Neural cell (in vitro differentiated cells): ENCODE results near the gene MACROD1.

Experiments used
- EP300 ChIP-seq: fragments of 450-650 bp; conservative IDR thresholded peaks from 2 replicates; pipeline ENCODE4 v1.6.1; 2014; ENCODE audit warnings: antibody characterized with exemption, mild to moderate bottlenecking, moderate library complexity; ENCODE audit not compliant: poor library complexity, severe bottlenecking
- EZH2 ChIP-seq: fragments of 200-600, 300-800 bp; shearing (Covaris generic), sonication (generic); IDR thresholded peaks from 2 replicates; pipeline ENCODE4 v1.6.1; 2014; ENCODE audit warnings: antibody characterized with exemption, low read length, borderline replicate concordance, mild to moderate bottlenecking; ENCODE audit not compliant: insufficient read depth, poor library complexity, severe bottlenecking
- MXI1 ChIP-seq: fragments of 450-650 bp; conservative IDR thresholded peaks from 2 replicates; pipeline ENCODE4 v1.6.1; 2014; ENCODE audit warnings: antibody characterized with exemption, mild to moderate bottlenecking; ENCODE audit not compliant: poor library complexity, severe bottlenecking
- POLR2AphosphoS5 ChIP-seq: IDR thresholded peaks from 2 replicates; pipeline ENCODE4 v1.6.1; 2012
- RAD21 ChIP-seq: fragments of 450-650 bp; conservative IDR thresholded peaks from 2 replicates; pipeline ENCODE4 v1.6.1; 2014; ENCODE audit warnings: antibody characterized with exemption, mild to moderate bottlenecking, moderate library complexity
- SMC3 ChIP-seq: fragments of 450-650 bp; conservative IDR thresholded peaks from 2 replicates; pipeline ENCODE4 v1.6.1; 2014; ENCODE audit warnings: antibody characterized with exemption, mild to moderate bottlenecking, moderate library complexity; ENCODE audit not compliant: poor library complexity
- TAF1 ChIP-seq: IDR thresholded peaks from 2 replicates; pipeline ENCODE4 v1.6.1; 2012; ENCODE audit warnings: low read depth
- TF ChIP-seq, protein P1 (sequence below): fragments of 450-650 bp; IDR thresholded peaks from 2 replicates; pipeline ENCODE4 v1.5.1; 2014; ENCODE audit warnings: antibody characterized with exemption, mild to moderate bottlenecking, moderate library complexity; ENCODE audit not compliant: poor library complexity, severe bottlenecking
- TF ChIP-seq, protein P2 (sequence below): IDR thresholded peaks from 2 replicates; pipeline ENCODE4 v1.6.1; 2012; ENCODE audit warnings: borderline replicate concordance

DNA sequence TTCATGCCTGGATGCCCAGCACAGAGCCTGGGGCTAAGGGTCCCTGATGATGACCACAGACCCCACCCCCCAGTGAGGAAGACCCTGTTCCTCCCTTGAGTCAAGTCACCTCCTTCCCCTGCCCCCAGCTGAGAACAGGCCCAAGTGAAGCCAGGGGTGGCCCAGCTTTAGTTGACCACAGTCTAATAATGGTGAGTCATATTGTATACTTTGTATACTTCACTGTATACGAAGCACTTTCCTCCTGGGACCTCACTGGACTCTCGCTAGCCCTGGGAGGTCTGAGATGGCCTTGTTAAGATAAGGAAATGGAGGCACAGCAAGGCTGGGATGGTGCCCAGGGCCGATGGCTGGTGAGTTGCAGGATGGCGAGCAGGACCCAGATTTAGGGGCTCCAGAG, 133.9 kb downstream of the MACROD1 start:
- TF ChIP-seq, protein P1, sequence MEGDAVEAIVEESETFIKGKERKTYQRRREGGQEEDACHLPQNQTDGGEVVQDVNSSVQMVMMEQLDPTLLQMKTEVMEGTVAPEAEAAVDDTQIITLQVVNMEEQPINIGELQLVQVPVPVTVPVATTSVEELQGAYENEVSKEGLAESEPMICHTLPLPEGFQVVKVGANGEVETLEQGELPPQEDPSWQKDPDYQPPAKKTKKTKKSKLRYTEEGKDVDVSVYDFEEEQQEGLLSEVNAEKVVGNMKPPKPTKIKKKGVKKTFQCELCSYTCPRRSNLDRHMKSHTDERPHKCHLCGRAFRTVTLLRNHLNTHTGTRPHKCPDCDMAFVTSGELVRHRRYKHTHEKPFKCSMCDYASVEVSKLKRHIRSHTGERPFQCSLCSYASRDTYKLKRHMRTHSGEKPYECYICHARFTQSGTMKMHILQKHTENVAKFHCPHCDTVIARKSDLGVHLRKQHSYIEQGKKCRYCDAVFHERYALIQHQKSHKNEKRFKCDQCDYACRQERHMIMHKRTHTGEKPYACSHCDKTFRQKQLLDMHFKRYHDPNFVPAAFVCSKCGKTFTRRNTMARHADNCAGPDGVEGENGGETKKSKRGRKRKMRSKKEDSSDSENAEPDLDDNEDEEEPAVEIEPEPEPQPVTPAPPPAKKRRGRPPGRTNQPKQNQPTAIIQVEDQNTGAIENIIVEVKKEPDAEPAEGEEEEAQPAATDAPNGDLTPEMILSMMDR, result no peak
- TF ChIP-seq EZH2 (no peak), EP300 (no peak), SMC3 (no peak), POLR2AphosphoS5 (no peak), MXI1 (no peak), RAD21 (no peak), TAF1 (no peak)
- TF ChIP-seq, protein P2, sequence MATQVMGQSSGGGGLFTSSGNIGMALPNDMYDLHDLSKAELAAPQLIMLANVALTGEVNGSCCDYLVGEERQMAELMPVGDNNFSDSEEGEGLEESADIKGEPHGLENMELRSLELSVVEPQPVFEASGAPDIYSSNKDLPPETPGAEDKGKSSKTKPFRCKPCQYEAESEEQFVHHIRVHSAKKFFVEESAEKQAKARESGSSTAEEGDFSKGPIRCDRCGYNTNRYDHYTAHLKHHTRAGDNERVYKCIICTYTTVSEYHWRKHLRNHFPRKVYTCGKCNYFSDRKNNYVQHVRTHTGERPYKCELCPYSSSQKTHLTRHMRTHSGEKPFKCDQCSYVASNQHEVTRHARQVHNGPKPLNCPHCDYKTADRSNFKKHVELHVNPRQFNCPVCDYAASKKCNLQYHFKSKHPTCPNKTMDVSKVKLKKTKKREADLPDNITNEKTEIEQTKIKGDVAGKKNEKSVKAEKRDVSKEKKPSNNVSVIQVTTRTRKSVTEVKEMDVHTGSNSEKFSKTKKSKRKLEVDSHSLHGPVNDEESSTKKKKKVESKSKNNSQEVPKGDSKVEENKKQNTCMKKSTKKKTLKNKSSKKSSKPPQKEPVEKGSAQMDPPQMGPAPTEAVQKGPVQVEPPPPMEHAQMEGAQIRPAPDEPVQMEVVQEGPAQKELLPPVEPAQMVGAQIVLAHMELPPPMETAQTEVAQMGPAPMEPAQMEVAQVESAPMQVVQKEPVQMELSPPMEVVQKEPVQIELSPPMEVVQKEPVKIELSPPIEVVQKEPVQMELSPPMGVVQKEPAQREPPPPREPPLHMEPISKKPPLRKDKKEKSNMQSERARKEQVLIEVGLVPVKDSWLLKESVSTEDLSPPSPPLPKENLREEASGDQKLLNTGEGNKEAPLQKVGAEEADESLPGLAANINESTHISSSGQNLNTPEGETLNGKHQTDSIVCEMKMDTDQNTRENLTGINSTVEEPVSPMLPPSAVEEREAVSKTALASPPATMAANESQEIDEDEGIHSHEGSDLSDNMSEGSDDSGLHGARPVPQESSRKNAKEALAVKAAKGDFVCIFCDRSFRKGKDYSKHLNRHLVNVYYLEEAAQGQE, result no peak
